H1 (cell line): ENCODE measurements around the gene ZFAND3.

Experiments
- ASH2L ChIP-seq: fragments of 200-600, 300-600 bp; sonication (generic); IDR thresholded peaks from one replicate; pipeline ENCODE4 v1.7.1; 2017; ENCODE audit warnings: low read length
- BCL11A ChIP-seq, 2 experiments: IDR thresholded peaks; one replicate each; pipeline ENCODE4 v1.6.1; 2011; ENCODE audit warnings: low read depth in 2 of 2, low read length in 2 of 2, mild to moderate bottlenecking in 2 of 2
- EP300 ChIP-seq, 2 experiments: IDR thresholded peaks; 1 replicate in 1 of 2; 2 replicates in 1 of 2; pipeline ENCODE4 v1.6.1; 2011 to 2012; ENCODE audit warnings: low read depth in 2 of 2, low read length in 2 of 2, mild to moderate bottlenecking in 2 of 2, borderline replicate concordance in 1 of 2, inconsistent platforms in 1 of 2, moderate library complexity in 1 of 2
- NANOG ChIP-seq: IDR thresholded peaks from 2 replicates; pipeline ENCODE4 v1.6.1; 2011; ENCODE audit warnings: low read length, low read depth, mild to moderate bottlenecking, inconsistent platforms; ENCODE audit not compliant: insufficient read depth, poor library complexity, severe bottlenecking
- POLR2A ChIP-seq, 2 experiments: IDR thresholded peaks; 1 replicate in 1 of 2; 2 replicates in 1 of 2; pipeline ENCODE4 v1.6.1; 2011; ENCODE audit warnings: low read depth in 2 of 2, low read length in 2 of 2, mild to moderate bottlenecking in 2 of 2; ENCODE audit errors: control extremely low read depth in 1 of 2
- SIX5 ChIP-seq: IDR thresholded peaks from 2 replicates; pipeline ENCODE4 v1.6.1; 2011; ENCODE audit warnings: mild to moderate bottlenecking, low read depth, low read length
- SP1 ChIP-seq: IDR thresholded peaks from 2 replicates; pipeline ENCODE4 v1.6.1; 2011; ENCODE audit warnings: low read depth, low read length
- SP2 ChIP-seq: IDR thresholded peaks from 2 replicates; pipeline ENCODE4 v1.6.1; 2012; ENCODE audit warnings: mild to moderate bottlenecking, low read length, inconsistent platforms
- SUZ12 ChIP-seq: fragments of 200-600 bp; sonication (generic); IDR thresholded peaks from 2 replicates; pipeline ENCODE4 v1.6.1; 2012; ENCODE audit warnings: mild to moderate bottlenecking, inconsistent platforms, low read length, moderate library complexity, mixed read lengths
- TAF1 ChIP-seq: IDR thresholded peaks from 2 replicates; pipeline ENCODE4 v1.6.1; 2011; ENCODE audit warnings: mild to moderate bottlenecking, low read depth, low read length
- TF ChIP-seq, protein P1 (sequence below), 3 experiments: IDR thresholded peaks; 1 replicate in 2 of 3; 2 replicates in 1 of 3; pipeline versions ENCODE4 v1.5.1 to v1.6.1; 2011; ENCODE audit warnings: low read length in 3 of 3, mild to moderate bottlenecking in 3 of 3, inconsistent platforms in 2 of 3, low read depth in 1 of 3, moderate library complexity in 1 of 3; ENCODE audit not compliant: insufficient read depth in 1 of 3; ENCODE audit errors: control extremely low read depth in 1 of 3
- TF ChIP-seq, protein P2 (sequence below): IDR thresholded peaks from 2 replicates; pipeline ENCODE4 v1.6.1; 2012; ENCODE audit warnings: inconsistent platforms

DNA sequence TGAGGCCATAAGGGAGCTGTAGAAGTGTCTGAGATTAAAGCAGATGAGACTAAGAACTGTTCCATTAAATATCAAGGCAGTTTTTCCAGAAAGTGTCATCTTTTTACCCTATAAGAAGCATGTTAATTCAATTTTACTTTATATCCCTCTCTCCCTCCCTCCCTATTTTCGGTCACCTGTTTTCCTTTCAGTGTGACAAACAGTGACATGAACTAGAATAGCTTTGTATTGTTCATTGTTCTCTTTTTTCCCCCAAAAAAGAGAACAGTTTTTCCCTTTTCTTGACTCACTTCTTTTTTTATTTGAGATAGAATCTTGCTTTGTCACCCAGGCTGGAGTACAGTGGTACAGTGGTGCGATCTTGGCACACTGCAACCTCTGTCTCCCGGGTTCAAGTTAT lies 269.3 kb downstream of the ZFAND3 start:
- no peak for TF ChIP-seq TAF1
- TF ChIP-seq, protein P1, sequence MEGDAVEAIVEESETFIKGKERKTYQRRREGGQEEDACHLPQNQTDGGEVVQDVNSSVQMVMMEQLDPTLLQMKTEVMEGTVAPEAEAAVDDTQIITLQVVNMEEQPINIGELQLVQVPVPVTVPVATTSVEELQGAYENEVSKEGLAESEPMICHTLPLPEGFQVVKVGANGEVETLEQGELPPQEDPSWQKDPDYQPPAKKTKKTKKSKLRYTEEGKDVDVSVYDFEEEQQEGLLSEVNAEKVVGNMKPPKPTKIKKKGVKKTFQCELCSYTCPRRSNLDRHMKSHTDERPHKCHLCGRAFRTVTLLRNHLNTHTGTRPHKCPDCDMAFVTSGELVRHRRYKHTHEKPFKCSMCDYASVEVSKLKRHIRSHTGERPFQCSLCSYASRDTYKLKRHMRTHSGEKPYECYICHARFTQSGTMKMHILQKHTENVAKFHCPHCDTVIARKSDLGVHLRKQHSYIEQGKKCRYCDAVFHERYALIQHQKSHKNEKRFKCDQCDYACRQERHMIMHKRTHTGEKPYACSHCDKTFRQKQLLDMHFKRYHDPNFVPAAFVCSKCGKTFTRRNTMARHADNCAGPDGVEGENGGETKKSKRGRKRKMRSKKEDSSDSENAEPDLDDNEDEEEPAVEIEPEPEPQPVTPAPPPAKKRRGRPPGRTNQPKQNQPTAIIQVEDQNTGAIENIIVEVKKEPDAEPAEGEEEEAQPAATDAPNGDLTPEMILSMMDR (IDR thresholded peaks at IDR 0.05; ENCODE audit: control extremely low read depth in 1 of 3, insufficient read depth in 1 of 3, low read depth in 1 of 3, low read length in 3 of 3), result no peak
- TF ChIP-seq EP300 (IDR thresholded peaks at IDR 0.05; ENCODE audit: borderline replicate concordance in 1 of 2, low read depth in 2 of 2, low read length in 2 of 2), result no peak
- TF ChIP-seq POLR2A (IDR thresholded peaks at IDR 0.05; ENCODE audit: control extremely low read depth in 1 of 2, low read depth in 2 of 2, low read length in 2 of 2), result no peak
- no peak for TF ChIP-seq BCL11A (IDR thresholded peaks at IDR 0.05; ENCODE audit: low read depth in 2 of 2, low read length in 2 of 2)
- no peak for TF ChIP-seq SP1
- no peak for TF ChIP-seq SIX5
- TF ChIP-seq, protein P2, sequence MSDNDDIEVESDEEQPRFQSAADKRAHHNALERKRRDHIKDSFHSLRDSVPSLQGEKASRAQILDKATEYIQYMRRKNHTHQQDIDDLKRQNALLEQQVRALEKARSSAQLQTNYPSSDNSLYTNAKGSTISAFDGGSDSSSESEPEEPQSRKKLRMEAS, result no peak
- TF ChIP-seq SUZ12, result no peak
- TF ChIP-seq ASH2L, result no peak
- TF ChIP-seq SP2, result no peak
- no peak for TF ChIP-seq NANOG
